Effector CD4-positive, alpha-beta T cell (primary cell): ENCODE data around the gene CDH4.

Source experiments
- DNase-seq: peaks from one replicate; pipeline ENCODE4 v3.0.0-alpha.2; 2020

Gene CDH4

GRCh38 chr20:61643656-61644377, 391.8 kb downstream of the CDH4 start:
- DNase-seq: no peak

DNA sequence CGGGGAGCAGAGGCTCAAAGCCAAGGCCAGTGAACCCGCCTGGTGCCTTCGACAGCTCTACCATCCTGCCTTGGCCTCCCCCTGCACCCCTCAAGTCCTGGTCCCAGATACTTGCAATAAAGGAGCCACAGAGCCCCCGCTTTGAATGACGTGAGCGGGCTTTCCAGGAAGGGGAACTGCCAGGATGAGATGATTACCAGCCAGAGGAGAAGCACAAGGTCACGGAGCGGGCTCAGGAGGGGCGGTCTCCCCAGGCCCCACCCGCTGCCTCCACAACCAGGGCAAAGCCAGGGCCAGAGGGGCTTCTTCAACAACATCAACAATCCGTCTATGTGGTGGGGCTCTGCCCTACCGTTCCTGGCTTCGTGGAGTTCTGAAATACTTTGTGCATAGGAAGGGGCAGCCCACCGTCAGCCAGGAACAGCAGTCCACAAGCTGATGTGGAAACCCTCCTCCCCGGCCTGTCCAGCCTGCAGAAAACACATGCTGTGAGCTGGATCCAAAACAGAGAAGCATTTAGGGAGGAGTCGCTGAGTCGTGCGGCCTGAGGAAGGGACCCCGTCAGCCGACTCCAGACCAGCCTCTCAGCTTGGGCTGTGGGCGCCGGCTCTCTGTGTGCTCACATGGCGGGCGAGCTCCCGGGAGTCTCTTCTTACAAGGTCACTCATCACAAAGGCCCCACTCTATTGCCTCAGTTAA, 392.5 kb downstream of the CDH4 start:
- no peak for DNase-seq

DNA sequence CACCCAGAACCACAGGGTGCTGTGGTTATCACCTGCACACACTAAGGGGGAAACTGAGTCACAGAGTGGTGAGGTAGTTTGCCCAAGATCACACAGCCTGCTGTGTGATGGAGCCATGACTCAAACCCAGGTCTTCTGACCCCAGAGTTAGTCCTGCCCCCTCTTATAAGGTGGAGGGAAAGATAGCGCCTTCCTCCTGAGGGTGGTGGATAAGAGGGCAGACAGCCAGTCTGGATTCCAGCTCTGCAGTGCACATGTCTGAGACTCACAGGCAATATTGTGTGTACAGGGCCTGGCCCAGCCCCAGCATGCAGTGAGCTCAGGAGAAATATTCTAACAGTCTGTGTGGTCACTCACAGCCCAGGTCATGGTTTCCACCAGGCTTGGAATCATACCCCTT, 393.7 kb downstream of the CDH4 start:
- DNase-seq: no peak

GRCh38 chr20:61646453-61646852, 394.4 kb downstream of the CDH4 start:
- DNase-seq: no peak

DNA sequence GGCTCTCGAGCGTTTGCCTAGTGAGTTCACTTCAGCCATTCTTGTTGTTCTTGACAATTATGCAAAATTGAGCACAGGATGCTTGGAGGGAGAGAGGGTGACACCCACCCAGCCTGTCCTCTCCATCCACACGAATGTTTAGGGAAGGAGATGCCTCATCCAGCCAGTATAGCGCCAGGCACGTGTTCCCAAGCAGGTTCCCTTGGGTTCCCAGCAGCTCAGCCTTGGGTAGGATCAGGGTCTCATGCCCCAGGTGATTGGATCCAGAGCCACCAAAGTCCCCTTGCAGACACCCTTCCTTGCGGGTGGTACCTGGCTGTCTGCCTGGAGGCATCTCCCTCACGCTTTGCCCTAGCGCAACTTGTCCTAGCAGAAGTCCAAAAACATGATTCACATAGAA, 394.9 kb downstream of the CDH4 start:
- no peak for DNase-seq

- DNase-seq: no peak
These were observed 395.6 kb downstream of the CDH4 start for GRCh38 chr20:61647702-61648101.

- DNase-seq: no peak
These were observed 397.2 kb downstream of the CDH4 start for GRCh38 chr20:61649105-61649859.

DNA sequence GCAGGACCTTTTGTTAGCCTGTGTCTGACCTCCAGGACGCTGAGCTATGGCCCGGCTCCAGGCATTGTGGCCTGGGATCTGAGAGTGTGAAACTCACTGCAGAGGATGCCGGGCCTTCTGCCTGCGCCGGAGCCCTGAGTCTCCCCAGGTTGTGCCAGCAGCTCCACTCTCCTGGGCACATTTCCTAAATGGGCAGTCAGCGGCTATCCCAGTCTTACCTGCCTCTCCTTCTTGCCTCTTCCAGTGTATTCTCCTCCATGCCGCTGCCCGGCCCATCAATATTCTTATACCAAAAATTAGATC, 397.8 kb downstream of the CDH4 start:
- DNase-seq: no peak

- no peak for DNase-seq
These were observed 399.1 kb downstream of the CDH4 start for GRCh38 chr20:61650912-61651733.

GRCh38 chr20:61652146-61652545, 400.1 kb downstream of the CDH4 start:
- DNase-seq: no peak

DNA sequence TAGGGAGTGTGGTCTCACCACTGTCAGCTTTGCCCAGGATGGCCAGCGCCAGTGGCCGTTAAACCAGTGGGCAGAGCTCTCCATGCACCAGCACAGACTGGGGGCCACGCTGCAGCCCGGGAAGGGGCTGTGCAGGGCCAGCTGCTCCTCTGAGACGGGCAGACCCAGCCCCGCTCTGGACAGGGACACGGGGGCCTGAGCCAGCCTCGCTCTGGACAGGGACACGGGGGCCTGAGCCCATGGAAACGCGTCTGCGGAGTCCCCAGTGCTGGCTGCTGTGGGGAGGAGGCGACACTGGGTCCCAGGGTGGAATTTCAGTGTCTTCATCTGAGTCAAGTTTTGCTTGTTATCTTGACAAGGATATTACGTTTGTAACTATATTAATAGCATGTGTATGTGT, 402.7 kb downstream of the CDH4 start:
- no peak for DNase-seq

DNA sequence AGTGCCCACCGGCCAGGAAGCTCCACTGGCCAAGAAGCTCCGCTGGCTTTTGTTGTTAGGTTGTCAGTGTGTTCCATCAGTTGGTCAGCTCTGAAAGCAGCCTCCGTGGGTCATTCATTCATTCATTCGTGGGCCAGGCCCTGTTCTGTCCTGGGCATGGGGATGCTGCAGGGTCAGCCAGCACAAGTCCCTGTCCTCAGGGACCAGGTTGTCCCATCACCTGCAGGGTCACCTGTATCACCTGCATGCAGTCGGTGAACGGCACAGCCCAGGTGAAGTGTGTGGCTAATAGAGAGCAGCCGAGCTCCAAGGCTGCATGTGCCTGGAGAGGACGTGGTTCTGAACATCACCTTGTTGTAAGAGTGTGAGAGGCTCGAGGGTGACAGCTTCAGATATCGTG, 403.5 kb downstream of the CDH4 start:
- DNase-seq: no peak

- DNase-seq: no peak
These were observed 404.1 kb downstream of the CDH4 start for GRCh38 chr20:61656198-61656597.

- DNase-seq: no peak
These were observed 405.8 kb downstream of the CDH4 start for GRCh38 chr20:61657721-61658377.

DNA sequence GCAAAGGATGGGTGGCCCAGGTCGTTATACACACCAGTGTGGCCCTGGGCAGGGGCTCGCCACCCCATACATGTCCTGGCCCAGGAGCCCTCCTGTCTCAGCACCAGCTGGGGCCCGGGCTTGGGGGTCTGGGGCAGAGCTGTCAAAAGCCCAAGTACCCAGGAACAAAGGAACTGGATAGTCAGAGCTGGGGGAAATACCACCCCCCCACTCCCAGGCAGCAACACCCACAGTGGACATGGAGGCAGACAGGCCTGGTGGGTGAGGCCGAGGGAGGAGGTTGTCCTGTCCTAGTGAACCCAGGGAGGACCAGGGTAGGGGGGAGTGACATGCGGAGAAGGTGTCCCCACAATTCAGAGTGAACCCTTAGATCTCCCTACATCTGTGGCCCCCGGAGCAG, 406.5 kb downstream of the CDH4 start:
- no peak for DNase-seq

- DNase-seq: no peak
These were observed 407.4 kb downstream of the CDH4 start for GRCh38 chr20:61659246-61659993.

DNA sequence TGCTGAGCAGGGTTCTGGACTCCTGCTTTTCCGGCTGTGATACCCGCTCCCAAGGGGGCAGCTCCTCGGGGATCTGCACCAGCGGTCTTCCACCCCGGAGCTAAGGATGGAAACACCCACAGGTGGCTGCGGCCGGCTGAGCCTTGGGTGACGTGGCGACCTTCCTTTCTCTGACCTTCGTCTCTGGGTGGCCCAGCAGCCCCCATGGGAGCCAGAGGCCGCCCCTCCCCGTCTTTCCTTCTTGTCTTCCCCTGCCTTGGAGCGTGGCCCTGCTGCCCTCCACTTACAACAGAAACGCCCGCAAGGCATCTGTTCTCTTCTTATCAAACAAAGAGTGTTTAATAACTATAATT, 407.9 kb downstream of the CDH4 start:
- DNase-seq: no peak

DNA sequence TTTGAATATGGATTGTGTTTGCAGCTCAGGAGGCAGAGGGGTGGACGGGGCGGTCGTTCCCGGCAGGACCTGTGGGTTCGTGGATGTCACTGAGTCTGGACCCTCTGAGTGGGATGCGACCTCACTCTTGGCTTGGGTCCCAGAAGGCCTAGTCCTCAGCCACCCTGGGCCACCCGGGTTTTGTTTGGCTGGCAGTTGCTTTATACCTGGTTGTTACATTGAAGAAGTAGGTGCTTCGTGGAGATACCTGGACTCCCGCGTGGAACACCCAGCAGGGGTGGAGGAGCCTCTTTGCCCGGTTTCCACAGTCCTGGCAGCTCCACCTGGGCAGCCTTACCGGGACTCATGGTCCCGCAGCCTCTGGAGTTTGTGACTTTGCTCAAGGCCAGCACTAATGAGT, 408.5 kb downstream of the CDH4 start:
- no peak for DNase-seq

DNA sequence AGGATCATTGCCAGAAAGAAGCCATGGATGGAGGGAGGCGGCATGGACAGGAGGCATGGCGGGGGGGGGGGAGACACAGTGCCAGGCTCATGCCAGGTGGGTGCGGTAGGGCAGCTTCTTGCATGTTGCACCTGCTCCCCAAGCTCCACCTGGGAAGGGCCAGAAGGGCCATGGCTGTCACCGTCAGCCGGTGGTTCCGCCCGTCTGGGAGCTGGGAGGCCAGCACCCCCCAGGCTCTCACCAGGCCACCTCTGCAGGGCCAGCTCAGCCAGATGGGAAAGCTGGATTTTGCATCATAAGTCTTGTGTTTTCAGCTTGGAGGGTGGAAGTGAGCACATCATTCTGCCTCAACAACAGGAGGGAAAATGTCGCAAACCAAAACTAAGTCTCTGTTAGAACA, 409.0 kb downstream of the CDH4 start:
- DNase-seq: no peak

DNA sequence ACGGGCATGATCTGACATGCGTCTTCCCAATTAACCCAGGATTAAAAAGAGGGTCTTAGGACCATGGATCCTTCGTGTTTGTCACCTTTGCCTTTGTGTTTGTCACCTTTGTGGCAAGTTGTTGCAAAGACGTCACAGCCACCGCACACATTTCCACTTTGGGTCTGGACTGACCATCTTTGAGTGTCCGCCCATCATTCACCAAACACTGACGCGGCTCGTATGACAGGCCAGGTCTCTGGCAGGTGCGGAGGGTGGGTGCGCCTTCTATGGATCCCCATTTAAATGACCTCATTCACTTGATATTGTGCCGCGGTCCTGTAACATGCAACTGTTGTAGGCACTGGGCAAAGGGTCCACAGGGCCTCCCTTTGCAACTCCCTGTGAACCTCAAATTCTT, 409.5 kb downstream of the CDH4 start:
- no peak for DNase-seq

- DNase-seq: no peak
These were observed 410.3 kb downstream of the CDH4 start for GRCh38 chr20:61662226-61662967.
